GM23248 (cell line): ENCODE data around the gene GRPR.

Source experiments
- EZH2 ChIP-seq: fragments of 200-600 bp; sonication (generic); IDR thresholded peaks from 2 replicates; pipeline ENCODE4 v1.6.1; 2018; ENCODE audit warnings: antibody characterized with exemption, mild to moderate bottlenecking; ENCODE audit not compliant: insufficient read depth, poor library complexity, severe bottlenecking
- EZH2phosphoT487 ChIP-seq: fragments of 200-600 bp; sonication (generic); IDR thresholded peaks from 2 replicates; pipeline ENCODE4 v1.6.1; 2018; ENCODE audit warnings: antibody characterized with exemption, moderate library complexity, mild to moderate bottlenecking, low read depth; ENCODE audit not compliant: insufficient read depth

GRCh38 chrX:16082470-16083085 lies 40.8 kb upstream of the GRPR start:
- TF ChIP-seq EZH2phosphoT487 (no peak), EZH2 (no peak)
